Mesothelial cell of epicardium (in vitro differentiated cells): ENCODE data around the gene REM2. TPM values are rescaled to one million over a fixed set of nuclear protein-coding genes. Genes with fewer than 3 reads are reported as not detected.

Source experiments
- DNase-seq, 2 experiments: peaks; one replicate each; pipeline ENCODE4 v3.0.0; 2021; ENCODE audit warnings: low spot score in 2 of 2; ENCODE audit not compliant: unreplicated experiment in 2 of 2
- H3K27ac Mint-ChIP-seq: 2 replicates; pipeline ENCODE4 v1.8.0; 2021; ENCODE audit warnings: mixed read lengths
- H3K27me3 Mint-ChIP-seq: 2 replicates; pipeline ENCODE4 v1.8.0; 2021; ENCODE audit warnings: low read depth, mixed read lengths
- H3K36me3 Mint-ChIP-seq: 2 replicates; pipeline ENCODE4 v1.8.0; 2021; ENCODE audit warnings: mixed read lengths
- H3K4me1 Mint-ChIP-seq: 2 replicates; pipeline ENCODE4 v1.8.0; 2021; ENCODE audit warnings: mixed read lengths
- H3K4me3 Mint-ChIP-seq: 2 replicates; pipeline ENCODE4 v1.8.0; 2021; ENCODE audit warnings: mild to moderate bottlenecking, moderate library complexity, mixed read lengths
- H3K9me3 Mint-ChIP-seq: 2 replicates; pipeline ENCODE4 v1.8.0; 2021; ENCODE audit warnings: mixed read lengths
- CTCF ChIP-seq: fragments of 200-600 bp; sonication (generic); IDR thresholded peaks from one replicate; pipeline ENCODE4 v1.5.0; 2021; ENCODE audit warnings: antibody characterized with exemption; ENCODE audit not compliant: unreplicated experiment
- total RNA-seq: library from RNA; stranded (reverse); gene quantifications from 3 replicates; pipeline ENCODE4 v1.2.1, GENCODE V29; 2021

REM2 gene
- total RNA-seq, 1 donor from 2014 or later = 2.6 TPM

- DNase-seq = no peak
- Mint-ChIP-seq H3K27ac (no peak overlapping the region), H3K4me3 (no peak overlapping the region), H3K36me3 (peaks cover 43% of the 10 kb centered on the region), H3K9me3 (no peaks in the 10 kb centered on the region), H3K27me3 (no peaks in the 10 kb centered on the region), H3K4me1 (peaks cover 20% of the 10 kb centered on the region)
- TF ChIP-seq CTCF = no peak
These were observed 40.7 kb downstream of the REM2 start for GRCh38 chr14:22923746-22924145.

- Mint-ChIP-seq H3K27ac (no peak overlapping the region), H3K4me1 (peaks cover 14% of the 10 kb centered on the region), H3K9me3 (no peaks in the 10 kb centered on the region), H3K36me3 (peaks cover 42% of the 10 kb centered on the region), H3K4me3 (no peak overlapping the region), H3K27me3 (no peaks in the 10 kb centered on the region)
- TF ChIP-seq CTCF = no peak
- no peak for DNase-seq
These were observed 42.5 kb downstream of the REM2 start for GRCh38 chr14:22925513-22925912.

- no peak for TF ChIP-seq CTCF
- no peak overlapping the region for H3K27ac Mint-ChIP-seq
- H3K36me3 Mint-ChIP-seq = peaks cover 36% of the 10 kb centered on the region
- no peaks in the 10 kb centered on the region for H3K9me3 Mint-ChIP-seq
- H3K4me3 Mint-ChIP-seq = no peak overlapping the region
- no peaks in the 10 kb centered on the region for H3K27me3 Mint-ChIP-seq
- peaks cover 14% of the 10 kb centered on the region for H3K4me1 Mint-ChIP-seq
- no peak for DNase-seq
These were observed 43.3 kb downstream of the REM2 start for GRCh38 chr14:22926316-22926715.

- no peak overlapping the region for H3K27ac Mint-ChIP-seq
These were observed 45.4 kb downstream of the REM2 start for GRCh38 chr14:22928237-22929103.

GRCh38 chr14:22929104-22929960 lies 46.3 kb downstream of the REM2 start, which contains the start of gene PRMT5:
Gene PRMT5, minus strand, starts transcription at chr14:22929376. Its CDS starts 15 bp downstream, at chr14:22929361.
- no peaks in the 10 kb centered on the region for H3K9me3 Mint-ChIP-seq
- TF ChIP-seq CTCF = no peak
- H3K27me3 Mint-ChIP-seq = no peaks in the 10 kb centered on the region
- H3K4me1 Mint-ChIP-seq = peaks cover 23% of the 10 kb centered on the region
- DNase-seq = peak; percentile 94 to 99
- H3K27ac Mint-ChIP-seq = no peak within 1 kb of the TSS
- H3K4me3 Mint-ChIP-seq = no peak within 1 kb of the TSS
- H3K36me3 Mint-ChIP-seq = peaks cover 15% of the 10 kb centered on the region

More at GRCh38 chr14:22928237-22929103, 45.4 kb downstream of the REM2 start:
- no peak for DNase-seq
- Mint-ChIP-seq H3K4me3 (no peak overlapping the region), H3K27me3 (no peaks in the 10 kb centered on the region), H3K36me3 (peaks cover 22% of the 10 kb centered on the region), H3K4me1 (peaks cover 23% of the 10 kb centered on the region), H3K9me3 (no peaks in the 10 kb centered on the region)
- TF ChIP-seq CTCF = no peak
